Skeletal muscle tissue (tissue), 4 donors: ENCODE measurements around the gene VAV2. TPM values are rescaled to one million over a fixed set of nuclear protein-coding genes. Genes with fewer than 3 reads are reported as not detected.

Source experiments
- H3K27ac ChIP-seq: one replicate; pipeline ENCODE4 v1.7.0; 2013; ENCODE audit warnings: mild to moderate bottlenecking, low read depth, low read length, inconsistent platforms
- H3K27me3 ChIP-seq, 3 donors: one replicate each; pipeline ENCODE4 v1.7.0; 2013; ENCODE audit warnings: low read length in 3 of 3; ENCODE audit not compliant: control insufficient read depth in 3 of 3, insufficient read depth in 3 of 3
- H3K36me3 ChIP-seq, 3 donors: one replicate each; pipeline ENCODE4 v1.7.0; 2013; ENCODE audit warnings: low read length in 3 of 3; ENCODE audit not compliant: control insufficient read depth in 3 of 3, insufficient read depth in 3 of 3
- H3K4me1 ChIP-seq, 3 donors: one replicate each; pipeline ENCODE4 v1.7.0; 2013; ENCODE audit warnings: low read length in 3 of 3, mild to moderate bottlenecking in 3 of 3; ENCODE audit not compliant: control insufficient read depth in 3 of 3, insufficient read depth in 3 of 3
- H3K4me3 ChIP-seq, 3 donors: one replicate each; pipeline ENCODE4 v1.7.0; 2013; ENCODE audit warnings: low read length in 3 of 3
- H3K9ac ChIP-seq, 3 donors: one replicate each; pipeline ENCODE4 v1.7.0; 2013; ENCODE audit warnings: low read length in 3 of 3, mild to moderate bottlenecking in 3 of 3, moderate library complexity in 2 of 3, low read depth in 1 of 3
- H3K9me3 ChIP-seq, 3 donors: one replicate each; pipeline ENCODE4 v1.7.0; 2013; ENCODE audit warnings: low read length in 3 of 3; ENCODE audit not compliant: control insufficient read depth in 3 of 3
- total RNA-seq: library from RNA; depleted of rRNA; stranded (reverse); fragments of >200 nt; gene quantifications from one replicate; pipeline ENCODE4 v1.2.3, GENCODE V29; 2014
- donor health status: Osteomylitis.

Gene VAV2
- total RNA-seq, 1 donor from 2014 or later = 9.9 TPM

DNA sequence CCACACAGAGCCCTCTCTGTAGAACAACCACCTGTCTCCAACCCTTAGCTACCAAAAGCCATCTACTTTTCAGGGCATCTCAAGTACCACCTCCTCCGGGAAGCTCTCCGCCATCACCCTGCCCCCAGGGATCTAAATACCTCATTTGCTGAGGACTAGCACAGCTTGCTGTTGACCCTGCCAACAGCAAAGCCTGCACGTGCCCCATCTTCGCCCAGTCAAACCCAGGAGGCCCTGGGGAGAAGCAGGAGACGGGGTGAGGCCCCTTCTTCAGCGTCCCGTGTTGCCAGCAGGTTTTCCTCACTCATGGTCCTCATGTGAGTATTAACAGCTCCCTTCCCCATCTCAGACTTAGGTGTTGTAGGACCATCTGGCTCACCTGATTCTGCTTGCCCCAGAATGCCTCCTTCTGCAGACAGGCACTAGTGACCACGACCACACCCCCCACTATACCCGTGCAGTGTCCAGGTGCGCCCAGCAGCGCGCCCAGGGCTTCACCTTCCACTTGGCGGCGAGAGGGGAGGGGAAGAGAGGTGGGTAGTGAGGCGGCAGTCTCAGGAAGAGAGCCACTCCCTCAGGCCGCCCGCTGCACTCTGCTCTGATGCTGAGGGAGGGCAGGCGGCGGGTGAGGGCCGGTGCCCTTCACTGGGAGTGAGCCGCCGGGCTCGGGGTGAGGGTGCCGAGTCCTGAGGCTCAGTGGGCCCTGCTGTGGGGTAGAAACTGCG is 11.1 kb downstream of the VAV2 start:
- H3K4me1 ChIP-seq = peaks cover 13 to 19% (median 18%) of the 10 kb centered on the region in 3 donors

DNA sequence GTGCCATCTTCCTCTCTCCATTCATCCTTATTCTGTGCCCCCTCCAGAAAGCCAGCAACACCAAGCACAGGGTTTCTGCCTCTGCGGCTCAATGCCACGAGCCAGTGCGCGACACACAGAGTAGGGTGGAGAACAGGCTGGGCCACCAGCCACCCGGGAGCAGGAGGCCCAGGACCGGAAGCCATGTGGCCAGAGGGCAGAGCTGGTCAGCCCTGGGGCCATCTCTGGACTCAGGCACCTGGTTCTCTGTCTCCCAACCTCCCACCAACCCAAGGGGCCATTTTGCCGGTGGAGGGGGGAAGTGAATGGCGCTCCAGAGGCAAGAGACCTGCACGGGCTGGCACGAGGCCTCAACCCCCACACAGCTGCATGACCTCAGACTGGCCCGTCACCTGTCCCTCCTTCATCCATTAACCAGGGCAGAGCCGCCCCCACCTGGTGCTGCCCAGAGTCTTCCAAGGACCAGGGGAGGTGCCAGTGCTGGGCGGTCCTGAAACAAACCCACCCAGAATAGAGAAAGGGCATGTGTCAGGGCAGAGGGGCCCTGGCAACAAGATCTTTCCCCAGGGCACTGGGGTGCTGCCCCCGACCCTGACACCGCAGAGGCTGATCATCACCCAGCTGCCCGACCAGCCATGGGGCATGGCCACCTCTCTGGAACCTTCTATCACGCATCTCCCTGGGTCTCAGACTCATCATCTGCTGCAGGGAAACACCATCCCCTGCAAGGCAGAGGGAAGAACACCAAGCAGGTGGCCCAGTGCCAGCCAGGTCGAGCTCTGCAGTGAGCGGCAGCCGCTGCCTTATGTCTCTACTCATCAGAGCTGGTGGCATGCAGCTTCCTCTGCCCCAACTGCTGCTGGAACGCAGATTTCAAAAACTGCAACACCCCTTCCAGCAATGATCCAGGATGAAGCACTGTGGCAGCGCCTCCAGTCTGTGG is 11.9 kb downstream of the VAV2 start:
- Histone ChIP-seq H3K36me3 (no peaks in the 10 kb centered on the region), H3K4me3 (peak overlapping the region in 2 of 3 donors; percentile 43 to 49), H3K4me1 (peaks cover 13 to 19% (median 18%) of the 10 kb centered on the region in 3 donors), H3K27me3 (peaks cover 8 to 36% (median 15%) of the 10 kb centered on the region in 3 donors), H3K27ac (no peak overlapping the region), H3K9me3 (no peaks in the 10 kb centered on the region), H3K9ac (no peak overlapping the region)

More for the DNA sequence above, 11.1 kb downstream of the VAV2 start:
- Histone ChIP-seq H3K27me3 (peaks cover 8 to 36% (median 15%) of the 10 kb centered on the region in 3 donors), H3K27ac (no peak overlapping the region), H3K4me3 (no peak overlapping the region), H3K9me3 (no peaks in the 10 kb centered on the region), H3K36me3 (no peaks in the 10 kb centered on the region), H3K9ac (no peak overlapping the region)

DNA sequence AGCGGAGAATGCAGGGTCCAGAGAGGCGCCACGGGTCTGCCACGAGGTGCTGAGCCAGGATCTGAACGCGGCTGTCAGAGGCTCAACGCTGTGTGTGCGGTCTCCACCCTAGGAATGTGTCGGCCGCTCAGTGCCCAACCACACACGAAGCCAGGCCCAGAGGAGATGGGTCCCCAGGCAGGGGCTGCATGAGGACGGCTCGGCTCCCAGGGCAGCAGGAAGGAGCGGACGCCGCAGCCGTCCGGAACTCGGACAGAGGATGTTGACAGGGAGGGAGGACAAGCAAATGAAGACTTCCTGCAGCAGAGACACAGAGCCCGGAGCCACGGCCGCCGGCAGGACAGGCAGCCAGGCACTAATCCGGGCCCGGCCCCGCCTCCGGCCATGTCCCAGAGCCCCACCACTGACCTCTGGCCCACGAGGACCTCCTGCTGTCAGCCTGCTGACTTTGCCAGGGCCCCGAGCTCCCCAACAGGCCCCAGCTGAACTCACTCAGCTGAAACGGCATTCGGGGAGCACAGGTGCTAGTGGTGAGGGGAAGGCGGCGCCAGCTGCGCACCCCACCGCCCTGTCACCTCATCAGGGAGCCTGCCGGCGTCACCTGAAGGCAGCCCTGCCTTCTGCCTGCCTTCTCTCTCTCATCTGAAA is 12.7 kb downstream of the VAV2 start:
- Histone ChIP-seq H3K4me1 (peaks cover 13 to 19% (median 18%) of the 10 kb centered on the region in 3 donors), H3K27ac (no peak overlapping the region), H3K27me3 (peaks cover 8 to 36% (median 15%) of the 10 kb centered on the region in 3 donors), H3K4me3 (peak overlapping the region; percentile 32 to 49 (median 43)), H3K9ac (peak overlapping the region in 1 of 3 donors; percentile 54), H3K9me3 (no peaks in the 10 kb centered on the region), H3K36me3 (no peaks in the 10 kb centered on the region)

DNA sequence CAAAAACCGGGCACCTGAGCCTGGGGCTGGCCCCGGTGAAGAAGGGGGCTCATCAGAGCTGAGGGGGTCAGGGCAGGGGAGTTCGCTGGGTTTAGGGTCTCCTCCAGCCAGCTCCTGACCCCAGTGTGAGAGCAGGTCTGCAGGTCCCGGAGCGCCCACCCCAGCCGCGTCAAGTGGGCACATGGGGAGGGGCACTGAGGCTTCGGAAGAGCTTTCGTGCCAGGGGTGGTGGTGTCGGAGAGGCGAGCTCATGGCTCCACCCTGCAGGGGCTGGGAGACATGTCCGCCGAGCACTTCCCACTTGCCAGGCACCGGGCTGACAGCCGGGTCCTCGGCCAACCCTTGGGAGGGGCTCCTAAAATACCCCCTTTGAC is 13.2 kb downstream of the VAV2 start:
- Histone ChIP-seq H3K4me3 (peak overlapping the region; percentile 32 to 49 (median 43)), H3K4me1 (peaks cover 13 to 19% (median 18%) of the 10 kb centered on the region in 3 donors)

DNA sequence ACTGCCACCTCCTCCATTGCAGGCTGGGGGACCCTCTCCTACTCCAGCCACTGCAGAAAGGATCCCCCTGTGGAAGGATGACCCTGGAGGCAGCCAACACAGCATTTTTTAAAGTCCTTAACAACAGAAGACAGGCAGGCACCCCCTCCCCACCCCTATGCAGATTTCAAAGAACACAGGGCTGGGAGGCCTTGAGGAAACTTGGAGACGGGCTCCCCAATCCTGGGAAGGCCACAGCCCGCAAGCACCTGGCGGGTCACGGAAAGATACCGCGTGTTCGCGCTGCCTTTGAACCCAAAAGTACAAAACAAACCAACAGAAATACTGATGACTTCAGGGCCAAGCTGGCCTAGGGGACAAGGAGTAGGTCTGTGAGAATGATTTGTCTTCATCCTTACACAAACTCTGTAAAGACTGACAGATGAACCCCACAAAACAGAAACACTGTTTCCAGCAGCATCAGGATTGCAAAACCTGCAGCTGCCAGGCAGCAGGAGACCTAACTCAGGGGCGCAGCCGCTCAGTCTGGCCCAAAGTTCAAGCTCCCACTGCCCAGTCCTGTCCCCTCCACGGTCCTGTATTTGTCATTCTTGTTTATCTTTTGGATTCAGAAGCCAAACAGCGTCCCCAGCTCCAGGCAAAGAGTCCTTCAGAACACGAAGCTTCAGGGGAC is 13.8 kb downstream of the VAV2 start:
- Histone ChIP-seq H3K27ac (no peak overlapping the region), H3K4me3 (no peak overlapping the region), H3K4me1 (peaks cover 13 to 19% (median 18%) of the 10 kb centered on the region in 3 donors), H3K9ac (no peak overlapping the region), H3K36me3 (no peaks in the 10 kb centered on the region), H3K27me3 (peaks cover 8 to 36% (median 15%) of the 10 kb centered on the region in 3 donors), H3K9me3 (no peaks in the 10 kb centered on the region)

More for the DNA sequence above, 13.2 kb downstream of the VAV2 start:
- H3K9me3 ChIP-seq = no peaks in the 10 kb centered on the region
- H3K27me3 ChIP-seq = peaks cover 8 to 36% (median 15%) of the 10 kb centered on the region in 3 donors
- H3K36me3 ChIP-seq = no peaks in the 10 kb centered on the region
- no peak overlapping the region for H3K27ac ChIP-seq
- peak overlapping the region in 1 of 3 donors; percentile 54 for H3K9ac ChIP-seq

DNA sequence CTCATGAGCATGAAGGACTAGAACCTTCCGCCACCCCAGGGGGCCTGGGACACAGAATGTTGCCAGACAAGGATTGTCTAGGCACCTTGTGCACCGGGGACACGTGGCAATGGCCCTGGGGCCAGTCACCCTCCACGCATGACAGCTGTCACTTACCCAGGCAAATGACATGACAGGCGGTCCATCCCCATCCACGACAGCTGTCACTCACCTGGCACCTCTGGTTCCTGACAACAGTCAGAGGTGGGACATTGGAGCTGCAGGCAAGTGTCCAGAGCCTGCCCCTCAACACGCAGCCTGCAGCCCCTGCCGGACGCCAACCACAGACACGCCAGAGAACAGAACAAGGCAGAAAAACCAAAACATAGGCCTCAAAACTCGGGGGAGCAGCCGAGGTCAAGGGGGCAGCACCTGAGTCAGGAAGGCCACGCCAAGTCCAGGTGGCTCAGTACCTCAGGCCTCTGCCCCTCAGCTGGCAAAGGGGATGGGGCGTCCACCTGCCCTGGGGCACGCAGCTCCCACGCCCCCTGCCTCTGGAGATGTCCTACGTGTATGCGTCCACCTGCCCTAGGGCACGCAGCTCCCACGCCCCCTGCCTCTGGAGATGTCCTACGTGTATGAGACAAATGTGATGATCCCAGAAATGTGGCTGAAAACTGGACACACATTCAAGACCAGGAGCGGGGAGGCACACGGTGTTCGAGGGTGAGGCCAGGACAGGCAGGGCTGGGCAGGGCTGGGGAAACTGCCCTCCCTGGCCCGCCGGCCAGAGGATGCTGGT is 14.5 kb downstream of the VAV2 start:
- no peak overlapping the region for H3K27ac ChIP-seq

DNA sequence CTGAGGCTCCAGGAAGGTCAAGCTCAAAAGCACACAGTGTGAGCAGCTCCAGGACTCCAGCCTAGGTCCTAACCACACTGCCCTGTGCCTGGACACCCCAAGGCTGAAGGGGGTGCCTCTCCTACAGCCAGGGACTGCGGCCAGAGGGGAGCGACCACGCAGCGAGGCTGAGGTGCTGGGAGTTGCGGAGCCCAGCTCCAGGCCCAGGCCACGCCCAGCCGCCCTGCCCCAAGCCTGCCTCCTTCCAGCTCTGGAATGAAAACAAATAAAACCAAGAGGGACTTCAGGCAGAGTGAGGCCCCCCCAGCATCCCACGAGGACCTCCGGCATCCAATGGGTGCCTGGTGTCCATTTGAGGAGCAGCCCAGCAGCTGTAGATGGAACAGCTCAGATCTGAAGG is 15.2 kb downstream of the VAV2 start:
- Histone ChIP-seq H3K36me3 (no peaks in the 10 kb centered on the region), H3K9ac (no peak overlapping the region), H3K4me1 (peaks cover 13 to 19% (median 18%) of the 10 kb centered on the region in 3 donors), H3K4me3 (no peak overlapping the region), H3K9me3 (no peaks in the 10 kb centered on the region), H3K27me3 (peaks cover 8 to 33% (median 15%) of the 10 kb centered on the region in 3 donors), H3K27ac (no peak overlapping the region)

More for the DNA sequence above, 14.5 kb downstream of the VAV2 start:
- H3K27me3 ChIP-seq = peaks cover 8 to 36% (median 15%) of the 10 kb centered on the region in 3 donors
- peaks cover 13 to 19% (median 18%) of the 10 kb centered on the region in 3 donors for H3K4me1 ChIP-seq
- H3K9me3 ChIP-seq = no peaks in the 10 kb centered on the region
- H3K36me3 ChIP-seq = no peaks in the 10 kb centered on the region
- no peak overlapping the region for H3K4me3 ChIP-seq
- no peak overlapping the region for H3K9ac ChIP-seq

DNA sequence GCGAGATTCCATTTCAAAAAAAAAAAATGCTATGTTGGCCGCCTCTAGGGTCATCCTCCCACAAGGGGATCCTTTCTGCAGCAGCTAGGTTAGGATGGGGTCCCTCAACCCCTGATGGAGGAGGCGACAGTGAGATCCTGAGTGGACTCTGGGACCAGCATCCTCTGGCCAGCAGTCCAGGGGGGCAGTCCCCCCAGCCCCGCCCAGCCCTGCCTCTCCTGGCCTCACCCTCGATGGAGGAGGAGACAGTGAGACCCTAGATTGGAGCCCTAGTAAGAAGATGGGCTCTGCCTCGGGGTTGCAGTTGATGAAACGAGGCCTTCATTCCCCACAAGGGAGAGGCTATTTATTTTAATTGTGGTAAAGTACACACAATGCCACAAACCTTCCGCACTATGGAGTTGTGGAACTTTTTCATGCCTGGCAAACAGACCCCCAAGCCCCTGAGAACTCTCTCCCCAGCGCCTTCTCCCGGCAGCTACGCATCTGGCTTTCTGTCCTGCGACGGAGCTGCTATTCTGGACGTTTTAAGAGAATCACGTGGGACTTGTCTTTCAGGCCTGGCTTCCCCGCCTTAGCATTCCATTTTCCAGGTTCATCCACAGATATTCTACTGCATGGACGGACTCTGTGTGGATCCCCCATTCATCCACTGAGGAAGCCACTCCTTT is 15.8 kb downstream of the VAV2 start:
- no peak overlapping the region for H3K9ac ChIP-seq
- no peaks in the 10 kb centered on the region for H3K9me3 ChIP-seq
- no peaks in the 10 kb centered on the region for H3K36me3 ChIP-seq
- no peak overlapping the region for H3K27ac ChIP-seq
- no peak overlapping the region for H3K4me3 ChIP-seq
- H3K27me3 ChIP-seq = peaks cover 8 to 29% (median 15%) of the 10 kb centered on the region in 3 donors
- peaks cover 13 to 19% (median 18%) of the 10 kb centered on the region in 3 donors for H3K4me1 ChIP-seq
